KMS-11 (cell line): ENCODE results near the gene TMC2.

Source experiments
- H2AFZ ChIP-seq: fragments of 200-600 bp; sonication (generic); 2 replicates; pipeline ENCODE4 v1.6.1; 2016; ENCODE audit warnings: antibody characterized with exemption, mixed run types, low read depth
- H3K27ac ChIP-seq: fragments of 200-600 bp; sonication (generic); 2 replicates; pipeline ENCODE4 v1.6.1; 2016; ENCODE audit warnings: mild to moderate bottlenecking, mixed run types
- H3K27me3 ChIP-seq: fragments of 200-600 bp; sonication (generic); 2 replicates; pipeline ENCODE4 v1.6.1; 2017; ENCODE audit warnings: mild to moderate bottlenecking, low read depth, mixed run types, moderate library complexity; ENCODE audit not compliant: insufficient read depth
- H3K36me3 ChIP-seq: fragments of 200-600 bp; sonication (generic); 2 replicates; pipeline ENCODE4 v1.6.1; 2017; ENCODE audit warnings: mild to moderate bottlenecking, mixed run types; ENCODE audit not compliant: insufficient read depth
- H3K4me1 ChIP-seq: fragments of 200-600 bp; sonication (generic); 2 replicates; pipeline ENCODE4 v1.6.1; 2016; ENCODE audit warnings: mild to moderate bottlenecking, low read depth, mixed run types; ENCODE audit not compliant: poor library complexity, severe bottlenecking
- H3K4me2 ChIP-seq: fragments of 200-600 bp; sonication (generic); 2 replicates; pipeline ENCODE4 v1.7.0; 2016; ENCODE audit warnings: mild to moderate bottlenecking, mixed run types
- H3K4me3 ChIP-seq: fragments of 200-600 bp; sonication (generic); IDR thresholded peaks from 2 replicates; pipeline ENCODE4 v1.6.1; 2017; ENCODE audit warnings: low read depth, low read length, mixed read lengths; ENCODE audit not compliant: insufficient read depth
- H3K79me2 ChIP-seq: fragments of 200-600 bp; sonication (generic); 2 replicates; pipeline ENCODE4 v1.6.1; 2016; ENCODE audit warnings: low read depth, mixed run types; ENCODE audit not compliant: insufficient read depth
- H3K9ac ChIP-seq: fragments of 200-600 bp; sonication (generic); 2 replicates; pipeline ENCODE4 v1.6.1; 2016; ENCODE audit warnings: mild to moderate bottlenecking, mixed run types
- H4K20me1 ChIP-seq: fragments of 200-600 bp; sonication (generic); 2 replicates; pipeline ENCODE4 v1.6.1; 2016; ENCODE audit warnings: mild to moderate bottlenecking, mixed run types; ENCODE audit not compliant: insufficient read depth
- CTCF ChIP-seq: fragments of 200-600 bp; sonication (generic); conservative IDR thresholded peaks from 2 replicates; pipeline ENCODE4 v1.6.1; 2017; ENCODE audit warnings: low read depth, mild to moderate bottlenecking, antibody characterized with exemption, low read length, moderate library complexity, mixed read lengths

The TMC2 gene

GRCh38 chr20:2595076-2595475, 58.7 kb downstream of the TMC2 start:
- no peaks in the 10 kb centered on the region for H3K4me1 ChIP-seq
- no peaks in the 10 kb centered on the region for H3K79me2 ChIP-seq
- no peak for TF ChIP-seq CTCF
- no peak overlapping the region for H2AFZ ChIP-seq
- H3K9ac ChIP-seq: no peak overlapping the region
- no peak overlapping the region for H3K4me3 ChIP-seq
- H3K4me2 ChIP-seq: no peak overlapping the region
- no peaks in the 10 kb centered on the region for H3K36me3 ChIP-seq
- H3K27ac ChIP-seq: no peak overlapping the region
- H4K20me1 ChIP-seq: no peaks in the 10 kb centered on the region
- no peaks in the 10 kb centered on the region for H3K27me3 ChIP-seq

- no peaks in the 10 kb centered on the region for H3K27me3 ChIP-seq
- no peak overlapping the region for H2AFZ ChIP-seq
- H4K20me1 ChIP-seq: no peaks in the 10 kb centered on the region
- no peak overlapping the region for H3K9ac ChIP-seq
- no peak overlapping the region for H3K4me3 ChIP-seq
- H3K4me1 ChIP-seq: no peaks in the 10 kb centered on the region
- H3K4me2 ChIP-seq: no peak overlapping the region
- no peaks in the 10 kb centered on the region for H3K79me2 ChIP-seq
- H3K27ac ChIP-seq: no peak overlapping the region
- H3K36me3 ChIP-seq: no peaks in the 10 kb centered on the region
- TF ChIP-seq CTCF: no peak
Observed at GRCh38 chr20:2596673-2597279, 60.4 kb downstream of the TMC2 start.

DNA sequence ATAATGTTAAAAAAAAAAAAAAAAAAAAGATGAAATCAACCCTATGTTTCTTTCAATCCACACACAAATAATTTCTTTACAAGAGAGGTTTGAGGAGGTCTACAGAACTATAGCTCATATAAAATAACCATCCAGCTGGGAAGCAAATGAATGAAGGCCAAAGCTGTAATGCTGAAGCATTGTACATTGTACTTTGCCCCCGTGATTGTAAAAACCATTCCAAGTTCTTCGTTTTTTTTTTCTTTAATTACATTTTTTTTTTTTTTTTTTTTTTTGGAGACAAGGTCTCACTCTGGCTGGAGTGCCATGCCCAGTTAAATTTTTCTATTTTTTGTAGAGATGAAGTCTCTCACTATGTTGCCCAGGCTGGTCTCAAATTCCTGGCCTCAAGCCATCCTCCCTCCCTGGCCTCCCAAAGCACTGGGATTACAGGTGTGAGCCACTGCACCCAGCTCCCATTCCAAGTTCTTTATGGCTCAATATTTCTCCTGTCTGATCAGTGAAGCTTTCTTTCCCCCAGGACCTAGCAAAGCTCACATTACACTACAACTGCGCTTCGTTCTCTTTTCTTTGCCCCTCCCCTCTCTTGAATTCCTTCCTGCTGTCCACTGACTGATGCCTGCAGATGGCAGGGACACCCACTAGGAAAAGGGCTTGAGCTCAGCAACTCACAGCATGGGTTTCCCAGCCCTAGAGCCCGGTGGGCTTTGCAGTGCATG, 63.1 kb downstream of the TMC2 start:
- H3K4me1 ChIP-seq: no peaks in the 10 kb centered on the region
- no peaks in the 10 kb centered on the region for H3K36me3 ChIP-seq
- H3K4me3 ChIP-seq: no peak overlapping the region
- no peak for TF ChIP-seq CTCF
- no peak overlapping the region for H3K4me2 ChIP-seq
- H3K27ac ChIP-seq: no peak overlapping the region
- H3K79me2 ChIP-seq: no peaks in the 10 kb centered on the region
- H2AFZ ChIP-seq: no peak overlapping the region
- H3K9ac ChIP-seq: no peak overlapping the region
- H3K27me3 ChIP-seq: no peaks in the 10 kb centered on the region
- H4K20me1 ChIP-seq: no peaks in the 10 kb centered on the region

GRCh38 chr20:2602046-2602735, 65.8 kb downstream of the TMC2 start:
- TF ChIP-seq CTCF: no peak
- Histone ChIP-seq H3K27ac (no peak overlapping the region), H2AFZ (no peak overlapping the region), H3K36me3 (no peaks in the 10 kb centered on the region), H3K4me2 (no peak overlapping the region), H3K4me1 (no peaks in the 10 kb centered on the region), H3K27me3 (no peaks in the 10 kb centered on the region), H3K79me2 (no peaks in the 10 kb centered on the region), H4K20me1 (no peaks in the 10 kb centered on the region), H3K4me3 (no peak overlapping the region), H3K9ac (no peak overlapping the region)
